ENCODE data around the gene EVPLL.
"Not testable (repeated sequence)": the region's sequence is repeated elsewhere in the genome, so short reads cannot be mapped to it uniquely, and the experiment has no call there.

Gene EVPLL

GRCh38 chr17:18425593-18425992 is 48.0 kb downstream of the EVPLL start:
- not testable (repeated sequence) for DNase-seq (ENCODE audit: low read depth)

GRCh38 chr17:18426639-18427038 is 49.1 kb downstream of the EVPLL start:
- DNase-seq (ENCODE audit: low read depth), result not testable (repeated sequence)

DNA sequence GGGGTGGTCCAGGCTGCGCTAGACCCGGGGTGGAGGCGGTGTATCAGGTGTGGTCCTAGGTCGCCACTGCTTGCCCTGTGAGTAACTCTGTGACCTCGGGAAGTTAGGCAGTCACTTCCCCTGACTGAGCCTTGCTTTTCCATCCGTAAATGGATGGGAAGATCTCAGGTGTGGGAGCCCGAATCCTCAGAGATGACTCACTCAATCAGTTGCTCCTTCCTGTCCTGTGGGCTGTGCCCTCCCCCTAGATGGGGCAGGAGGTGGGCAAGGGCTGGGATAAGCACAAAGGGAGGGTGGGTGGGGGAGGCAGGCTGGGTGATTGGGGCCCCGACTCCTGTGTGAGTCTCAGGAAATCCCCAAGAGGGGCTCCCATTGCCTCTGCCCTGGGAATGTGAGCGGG is 54.6 kb downstream of the EVPLL start:
- not testable (repeated sequence) for DNase-seq (ENCODE audit: low read depth)

Data from HS-27A (cell line).